Gastroesophageal sphincter (tissue), 4 donors: ENCODE results near the gene SPINDOC. TPM values are rescaled to one million over a fixed set of nuclear protein-coding genes. Genes with fewer than 3 reads are reported as not detected.

Source experiments
- ATAC-seq: fragments of 150-250 bp; one replicate; pipeline ENCODE4 v1.9.1; 2016; ENCODE audit warnings: mild to moderate bottlenecking, moderate library complexity
- H3K27ac ChIP-seq, 4 donors: fragments of 200-600 bp; sonication (generic) in 3 of 4; 1 replicate in 3 of 4; 2 replicates in 1 of 4; pipeline ENCODE4 v1.5.1; 2016 to 2019
- H3K27me3 ChIP-seq: fragments of 200-600 bp; sonication (generic); one replicate; pipeline ENCODE4 v1.5.1; 2019
- H3K36me3 ChIP-seq, 2 donors: fragments of 200-600 bp; sonication (generic); one replicate each; pipeline ENCODE4 v1.5.1; 2019; ENCODE audit warnings: control low read depth in 1 of 2
- H3K4me1 ChIP-seq, 3 donors: fragments of 200-600 bp; sonication (generic); 1 replicate in 2 of 3; 2 replicates in 1 of 3; pipeline ENCODE4 v1.5.1; 2016 to 2019; ENCODE audit warnings: control low read depth in 2 of 3
- H3K4me3 ChIP-seq, 2 donors: fragments of 200-600 bp; sonication (generic); one replicate each; pipeline ENCODE4 v1.5.1; 2019; ENCODE audit warnings: mild to moderate bottlenecking in 1 of 2, moderate library complexity in 1 of 2
- H3K9me3 ChIP-seq, 3 donors: fragments of 200-600 bp; sonication (generic); one replicate each; pipeline ENCODE4 v1.5.1; 2017 to 2019; ENCODE audit warnings: control low read depth in 2 of 3
- CTCF ChIP-seq, 4 experiments: fragments of 200-600 bp in 2 of 4; fragments of 450-650 bp in 2 of 4; sonication (generic) in 1 of 4; IDR thresholded peaks; one replicate each; pipeline ENCODE4 v1.5.1; 2017 to 2019; ENCODE audit warnings: antibody characterized with exemption in 4 of 4, mild to moderate bottlenecking in 2 of 4, moderate library complexity in 2 of 4
- EP300 ChIP-seq: sonication (generic); formaldehyde crosslinking; IDR thresholded peaks from one replicate; pipeline ENCODE4 v1.6.1; 2017; ENCODE audit warnings: antibody characterized with exemption, mild to moderate bottlenecking
- POLR2A ChIP-seq, 2 donors: fragments of 450-650 bp; IDR thresholded peaks; one replicate each; pipeline ENCODE4 v1.6.1; 2017; ENCODE audit warnings: antibody characterized with exemption in 2 of 2, mild to moderate bottlenecking in 2 of 2, moderate library complexity in 1 of 2
- POLR2AphosphoS5 ChIP-seq: sonication (generic); formaldehyde crosslinking; IDR thresholded peaks from one replicate; pipeline ENCODE4 v1.6.1; 2017; ENCODE audit warnings: antibody characterized with exemption
- WGBS, 2 donors: methylation state at CpG; one replicate each; pipeline ENCODE4 v1.1.5; 2018; ENCODE audit warnings: low coverage in 1 of 2; 5-methylcytosine and 5-hydroxymethylcytosine counted together
- total RNA-seq, 4 donors: library from RNA; depleted of rRNA; stranded (reverse); fragments of >200 nt; gene quantifications; one replicate each; pipeline ENCODE4 v1.1.0, GENCODE V29; 2016

Gene SPINDOC
- total RNA-seq, 4 donors from 2014 or later: 14.3 to 18.6 (median 15.5) TPM

- H3K36me3 ChIP-seq: peaks cover 0 to 69% of the 10 kb centered on the region in 2 donors
- no peak overlapping the region for H3K27ac ChIP-seq
- H3K4me1 ChIP-seq: no peaks in the 10 kb centered on the region
- 83 to 100% methylated on average over 1 to 2 of the region's 17 CpGs for WGBS, 2 donors
- no peak for ATAC-seq
- no peaks in the 10 kb centered on the region for H3K27me3 ChIP-seq
- TF ChIP-seq CTCF (IDR thresholded peaks at IDR 0.05) (no peak), POLR2AphosphoS5 (no peak), EP300 (no peak), POLR2A (IDR thresholded peaks at IDR 0.05) (no peak)
- H3K4me3 ChIP-seq: no peak overlapping the region
- no peaks in the 10 kb centered on the region for H3K9me3 ChIP-seq
Observed at GRCh38 chr11:63826471-63827190, 13.4 kb downstream of the SPINDOC start.

- no peak for ATAC-seq
- no peaks in the 10 kb centered on the region for H3K9me3 ChIP-seq
- H3K36me3 ChIP-seq: peaks cover 0 to 36% of the 10 kb centered on the region in 2 donors
- 60% methylated on average over 1 of the region's 8 CpGs for WGBS, 2 donors
- no peaks in the 10 kb centered on the region for H3K4me1 ChIP-seq
- H3K27ac ChIP-seq: no peak overlapping the region
- TF ChIP-seq POLR2A (IDR thresholded peaks at IDR 0.05): no peak
- no peaks in the 10 kb centered on the region for H3K27me3 ChIP-seq
- H3K4me3 ChIP-seq: no peak overlapping the region
Observed at GRCh38 chr11:63829823-63830489, 16.7 kb downstream of the SPINDOC start.

- no peaks in the 10 kb centered on the region for H3K27me3 ChIP-seq
- H3K4me3 ChIP-seq: no peak overlapping the region
- ATAC-seq: no peak
- no peak overlapping the region for H3K27ac ChIP-seq
- no peaks in the 10 kb centered on the region for H3K4me1 ChIP-seq
- 79 to 80% methylated on average over 7 of the region's 7 CpGs for WGBS, 2 donors
- H3K9me3 ChIP-seq: no peaks in the 10 kb centered on the region
- peaks cover 0 to 22% of the 10 kb centered on the region in 2 donors for H3K36me3 ChIP-seq
- no peak for TF ChIP-seq POLR2A (IDR thresholded peaks at IDR 0.05)
- no peak for TF ChIP-seq POLR2AphosphoS5
- no peak for TF ChIP-seq CTCF (IDR thresholded peaks at IDR 0.05)
- TF ChIP-seq EP300: no peak
Observed at GRCh38 chr11:63831326-63831725, 18.1 kb downstream of the SPINDOC start.

GRCh38 chr11:63832336-63832735 is 19.1 kb downstream of the SPINDOC start:
- H3K27ac ChIP-seq: no peak overlapping the region
- peaks cover 0 to 12% of the 10 kb centered on the region in 2 donors for H3K36me3 ChIP-seq
- TF ChIP-seq EP300 (no peak), CTCF (IDR thresholded peaks at IDR 0.05) (no peak), POLR2A (IDR thresholded peaks at IDR 0.05) (no peak), POLR2AphosphoS5 (no peak)
- no peak for ATAC-seq
- 86% methylated on average over 2 of the region's 2 CpGs; no CpG with 5 or more reads in 1 of the 2 donors for WGBS, 2 donors
- H3K27me3 ChIP-seq: no peaks in the 10 kb centered on the region
- no peaks in the 10 kb centered on the region for H3K9me3 ChIP-seq
- H3K4me3 ChIP-seq: no peak overlapping the region
- peaks cover 0 to 6% (median under 1%) of the 10 kb centered on the region in 3 donors for H3K4me1 ChIP-seq

- no peak for ATAC-seq
- TF ChIP-seq POLR2AphosphoS5 (no peak), POLR2A (IDR thresholded peaks at IDR 0.05) (no peak), EP300 (no peak), CTCF (IDR thresholded peaks at IDR 0.05) (no peak)
- Histone ChIP-seq H3K27ac (no peak overlapping the region), H3K27me3 (no peaks in the 10 kb centered on the region), H3K4me3 (no peak overlapping the region), H3K36me3 (peaks cover 0 to 7% of the 10 kb centered on the region in 2 donors), H3K9me3 (no peaks in the 10 kb centered on the region), H3K4me1 (peaks cover 0 to 13% (median 8%) of the 10 kb centered on the region in 3 donors)
- 90% methylated on average over 2 of the region's 2 CpGs; no CpG with 5 or more reads in 1 of the 2 donors for WGBS, 2 donors
Observed at GRCh38 chr11:63833048-63833447, 19.8 kb downstream of the SPINDOC start.
